Caco-2 (cell line): ENCODE measurements around the gene ARPC1B. TPM values are rescaled to one million over a fixed set of nuclear protein-coding genes. Genes with fewer than 3 reads are reported as not detected.

ENCODE experiments used
- BruUV-seq: library from RNA; stranded (reverse); fragments of 400-500 nt; replicated peaks from 2 replicates; lab custom pipeline; 2021; lab: Mats Ljungman, UMichigan
- CTCF ChIA-PET: fragments of 300-600 bp; sonication (Branson Sonifier 250); formaldehyde crosslinking; loops from one replicate; lab custom pipeline; 2022; ENCODE audit warnings: antibody characterized with exemption; lab: Charles Lee
- POLR2A ChIA-PET: fragments of 300-600 bp; sonication (Branson Sonifier 250); formaldehyde crosslinking; loops from one replicate; lab custom pipeline; 2022; ENCODE audit warnings: antibody characterized with exemption; lab: Charles Lee
- DNase-seq, 2 experiments: peaks; one replicate each; pipeline versions ENCODE4 v3.0.0 to v3.0.0-alpha.2; 2020 to 2022
- H3K27me3 ChIP-seq: replicated peaks from 2 replicates; pipeline ENCODE4 v1.6.0; 2011; ENCODE audit warnings: low read length; ENCODE audit not compliant: control insufficient read depth, insufficient read depth
- H3K36me3 ChIP-seq: 2 replicates; pipeline ENCODE4 v1.5.1; 2011; ENCODE audit warnings: low read length; ENCODE audit not compliant: control insufficient read depth, insufficient read depth
- H3K4me1 ChIP-seq: fragments of 250-450 bp; sonication (Bioruptor Pico); 2 replicates; pipeline ENCODE4 v1.5.1; 2020; ENCODE audit warnings: mild to moderate bottlenecking
- H3K4me3 ChIP-seq: 2 replicates; pipeline ENCODE4 v1.5.1; 2011; ENCODE audit warnings: low read depth, mild to moderate bottlenecking, control low read depth, low read length
- H3K9me3 ChIP-seq: fragments of 250-450 bp; sonication (Bioruptor Pico); 2 replicates; pipeline ENCODE4 v1.5.1; 2020; ENCODE audit warnings: mild to moderate bottlenecking, moderate library complexity
- H3K27ac Mint-ChIP-seq: one replicate; pipeline ENCODE4 v1.8.0; 2022; ENCODE audit warnings: mixed read lengths; ENCODE audit not compliant: unreplicated experiment
- H3K27me3 Mint-ChIP-seq: one replicate; pipeline ENCODE4 v1.8.0; 2022; ENCODE audit warnings: mixed read lengths; ENCODE audit not compliant: insufficient read depth, unreplicated experiment
- H3K36me3 Mint-ChIP-seq: one replicate; pipeline ENCODE4 v1.8.0; 2022; ENCODE audit warnings: mild to moderate bottlenecking, mixed read lengths; ENCODE audit not compliant: insufficient read depth, unreplicated experiment
- H3K4me1 Mint-ChIP-seq: one replicate; pipeline ENCODE4 v1.8.0; 2022; ENCODE audit warnings: low read depth, mixed read lengths; ENCODE audit not compliant: unreplicated experiment
- H3K4me3 Mint-ChIP-seq: one replicate; pipeline ENCODE4 v1.8.0; 2022; ENCODE audit warnings: mild to moderate bottlenecking, moderate library complexity, mixed read lengths; ENCODE audit not compliant: unreplicated experiment
- H3K9me3 Mint-ChIP-seq: one replicate; pipeline ENCODE4 v1.8.0; 2022; ENCODE audit warnings: mixed read lengths; ENCODE audit not compliant: unreplicated experiment
- CTCF ChIP-seq, 2 experiments: fragments of 200-600 bp in 1 of 2; IDR thresholded peaks; 1 replicate in 1 of 2; 2 replicates in 1 of 2; pipeline versions ENCODE4 v1.5.1 to v1.8.0; 2011 to 2022; ENCODE audit warnings: antibody characterized with exemption in 1 of 2, control low read depth in 1 of 2, inconsistent platforms in 1 of 2, low read depth in 1 of 2, low read length in 1 of 2, mild to moderate bottlenecking in 1 of 2, moderate library complexity in 1 of 2; ENCODE audit not compliant: insufficient read depth in 1 of 2, severe bottlenecking in 1 of 2, unreplicated experiment in 1 of 2
- intact Hi-C: fragments of 100-400 bp; cut with micrococcal nuclease; formaldehyde crosslinking; loops from one replicate; pipeline ENCODE4 v1.10.0; 2022; ENCODE audit not compliant: unreplicated experiment
- total RNA-seq: library from RNA; stranded (reverse); gene quantifications from 2 replicates; pipeline ENCODE4 v1.2.3, GENCODE V29; 2022

The ARPC1B gene
- total RNA-seq, 1 experiment from 2014 or later = 128 TPM

- CTCF ChIA-PET = no interaction called here
- no peak for DNase-seq
- Histone ChIP-seq H3K9me3 (no peaks in the 10 kb centered on the region), H3K36me3 (peaks cover 11% of the 10 kb centered on the region), H3K4me3 (no peak overlapping the region), H3K27me3 (no peaks in the 10 kb centered on the region), H3K4me1 (peaks cover 9% of the 10 kb centered on the region)
- H3K36me3 Mint-ChIP-seq = peaks cover 78% of the 10 kb centered on the region
- no peaks in the 10 kb centered on the region for H3K27me3 Mint-ChIP-seq
- no peak overlapping the region for H3K4me3 Mint-ChIP-seq
- TF ChIP-seq CTCF (IDR thresholded peaks at IDR 0.05; ENCODE audit: insufficient read depth in 1 of 2, low read depth in 1 of 2, low read length in 1 of 2, severe bottlenecking in 1 of 2, unreplicated experiment in 1 of 2) = no peak
- intact Hi-C loops = no loop called here
- H3K9me3 Mint-ChIP-seq = no peaks in the 10 kb centered on the region
- BruUV-seq = no TSS peak
- peak overlapping the region; percentile 68 for H3K27ac Mint-ChIP-seq
- H3K4me1 Mint-ChIP-seq = peaks cover 15% of the 10 kb centered on the region
- POLR2A ChIA-PET = interaction anchor here (0.6 kb wide), 1 partner anchor 860 kb away, joined by 6 read pairs; no protein-coding TSS in a partner anchor
These were observed 29.2 kb downstream of the ARPC1B start for GRCh38 chr7:99403764-99404163.

GRCh38 chr7:99404235-99404976 is 29.9 kb downstream of the ARPC1B start:
- intact Hi-C loops = no loop called here
- H3K4me3 ChIP-seq = no peak overlapping the region
- H3K4me3 Mint-ChIP-seq = no peak overlapping the region
- H3K27ac Mint-ChIP-seq = peak overlapping the region; percentile 68
- H3K9me3 Mint-ChIP-seq = no peaks in the 10 kb centered on the region
- POLR2A ChIA-PET = no interaction called here
- peaks cover 11% of the 10 kb centered on the region for H3K36me3 ChIP-seq
- peaks cover 9% of the 10 kb centered on the region for H3K4me1 ChIP-seq
- no peak for TF ChIP-seq CTCF (IDR thresholded peaks at IDR 0.05; ENCODE audit: insufficient read depth in 1 of 2, low read depth in 1 of 2, low read length in 1 of 2, severe bottlenecking in 1 of 2, unreplicated experiment in 1 of 2)
- H3K27me3 Mint-ChIP-seq = no peaks in the 10 kb centered on the region
- DNase-seq = no peak
- H3K36me3 Mint-ChIP-seq = peaks cover 78% of the 10 kb centered on the region
- H3K4me1 Mint-ChIP-seq = peaks cover 15% of the 10 kb centered on the region
- no peaks in the 10 kb centered on the region for H3K9me3 ChIP-seq
- H3K27me3 ChIP-seq = no peaks in the 10 kb centered on the region
- CTCF ChIA-PET = no interaction called here
- BruUV-seq = no TSS peak

GRCh38 chr7:99404977-99405320 is 30.4 kb downstream of the ARPC1B start:
- no peak for TF ChIP-seq CTCF (IDR thresholded peaks at IDR 0.05; ENCODE audit: insufficient read depth in 1 of 2, low read depth in 1 of 2, low read length in 1 of 2, severe bottlenecking in 1 of 2, unreplicated experiment in 1 of 2)
- H3K36me3 ChIP-seq = peaks cover 9% of the 10 kb centered on the region
- no peaks in the 10 kb centered on the region for H3K27me3 ChIP-seq
- BruUV-seq = no TSS peak
- peaks cover 9% of the 10 kb centered on the region for H3K4me1 ChIP-seq
- peaks cover 17% of the 10 kb centered on the region for H3K4me1 Mint-ChIP-seq
- H3K4me3 ChIP-seq = no peak overlapping the region
- H3K27ac Mint-ChIP-seq = no peak overlapping the region
- H3K9me3 Mint-ChIP-seq = no peaks in the 10 kb centered on the region
- peaks cover 78% of the 10 kb centered on the region for H3K36me3 Mint-ChIP-seq
- no peak overlapping the region for H3K4me3 Mint-ChIP-seq
- CTCF ChIA-PET = no interaction called here
- H3K27me3 Mint-ChIP-seq = no peaks in the 10 kb centered on the region
- intact Hi-C loops = no loop called here
- POLR2A ChIA-PET = no interaction called here
- no peak for DNase-seq
- H3K9me3 ChIP-seq = no peaks in the 10 kb centered on the region
